GM12872 (cell line): Measurements from ENCODE around the gene PRKAR2B.

Experiments used
- CTCF ChIP-seq: IDR thresholded peaks from 3 replicates; pipeline ENCODE4 v1.5.1; 2011; ENCODE audit warnings: low read depth, mild to moderate bottlenecking, low read length, moderate library complexity; ENCODE audit not compliant: insufficient read depth

The PRKAR2B gene

GRCh38 chr7:107020400-107020799, 24.1 kb upstream of the PRKAR2B start:
- no peak for TF ChIP-seq CTCF

GRCh38 chr7:107021600-107021999, 22.9 kb upstream of the PRKAR2B start:
- no peak for TF ChIP-seq CTCF

GRCh38 chr7:107023522-107024151, 20.9 kb upstream of the PRKAR2B start:
- TF ChIP-seq CTCF: no peak

GRCh38 chr7:107024906-107025305, 19.6 kb upstream of the PRKAR2B start:
- no peak for TF ChIP-seq CTCF

- no peak for TF ChIP-seq CTCF
Measured at GRCh38 chr7:107025449-107026103, 18.9 kb upstream of the PRKAR2B start.

GRCh38 chr7:107026166-107026565, 18.3 kb upstream of the PRKAR2B start:
- no peak for TF ChIP-seq CTCF

GRCh38 chr7:107027208-107027607, 17.3 kb upstream of the PRKAR2B start:
- no peak for TF ChIP-seq CTCF
